ENCODE measurements around the gene RGL3. TPM values are rescaled to one million over a fixed set of nuclear protein-coding genes. Genes with fewer than 3 reads are reported as not detected.

RGL3 gene
- total RNA-seq, 2 experiments from 2014 or later = not detected

DNA sequence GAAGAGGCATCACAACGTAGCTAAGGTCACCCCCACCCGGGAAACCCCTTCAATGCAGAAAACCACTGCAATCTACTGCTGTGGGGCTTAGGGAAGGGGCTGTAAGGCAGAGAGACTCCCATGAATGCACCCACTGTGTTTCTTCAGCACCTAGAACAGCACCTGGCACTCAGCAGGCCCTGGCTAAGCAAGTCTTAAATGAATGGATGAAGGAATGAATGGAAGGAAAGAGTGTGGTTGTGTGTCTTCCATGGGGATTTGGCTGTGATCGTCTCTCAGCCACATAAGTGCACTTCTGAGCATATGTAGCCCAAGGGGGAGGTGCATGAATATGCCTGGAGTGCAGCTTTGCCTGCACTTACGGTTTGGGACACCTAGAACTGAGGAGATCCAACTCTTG, 69.9 kb downstream of the RGL3 start:
- Histone ChIP-seq H3K4me1 (ENCODE audit: insufficient read depth, low read length) (peaks cover 29% of the 10 kb centered on the region), H3K4me3 (ENCODE audit: low read length) (no peak overlapping the region), H3K27ac (ENCODE audit: low read depth in 1 of 2, low read length in 2 of 2) (no peak overlapping the region), H3K27me3 (ENCODE audit: control insufficient read depth in 1 of 2, insufficient read depth in 2 of 2, low read length in 2 of 2) (no peaks in the 10 kb centered on the region), H3K36me3 (ENCODE audit: insufficient read depth, low read length) (no peaks in the 10 kb centered on the region), H3K9me3 (ENCODE audit: control insufficient read depth in 1 of 2, insufficient read depth in 1 of 2, low read length in 2 of 2) (peaks cover 6 to 12% of the 10 kb centered on the region in 2 experiments)
- ChIA-PET CTCF (interaction anchor here (0.9 kb wide), 1 partner anchor 32 kb away, joined by 3 read pairs; no protein-coding TSS in a partner anchor), POLR2A (interaction anchor here (4.5 kb wide), 1 partner anchor 26 kb away, joined by 86 read pairs; the partner anchor contains the start of gene SWSAP1)
- no peaks in the 10 kb centered on the region for H3K9me3 Mint-ChIP-seq
- H3K36me3 Mint-ChIP-seq (ENCODE audit: low read depth) = peaks cover 6% of the 10 kb centered on the region
- no peak overlapping the region for H3K4me3 Mint-ChIP-seq
- intact Hi-C loops (cut with DNase I, micrococcal nuclease) = no loop called here
- TF ChIP-seq, protein P1, sequence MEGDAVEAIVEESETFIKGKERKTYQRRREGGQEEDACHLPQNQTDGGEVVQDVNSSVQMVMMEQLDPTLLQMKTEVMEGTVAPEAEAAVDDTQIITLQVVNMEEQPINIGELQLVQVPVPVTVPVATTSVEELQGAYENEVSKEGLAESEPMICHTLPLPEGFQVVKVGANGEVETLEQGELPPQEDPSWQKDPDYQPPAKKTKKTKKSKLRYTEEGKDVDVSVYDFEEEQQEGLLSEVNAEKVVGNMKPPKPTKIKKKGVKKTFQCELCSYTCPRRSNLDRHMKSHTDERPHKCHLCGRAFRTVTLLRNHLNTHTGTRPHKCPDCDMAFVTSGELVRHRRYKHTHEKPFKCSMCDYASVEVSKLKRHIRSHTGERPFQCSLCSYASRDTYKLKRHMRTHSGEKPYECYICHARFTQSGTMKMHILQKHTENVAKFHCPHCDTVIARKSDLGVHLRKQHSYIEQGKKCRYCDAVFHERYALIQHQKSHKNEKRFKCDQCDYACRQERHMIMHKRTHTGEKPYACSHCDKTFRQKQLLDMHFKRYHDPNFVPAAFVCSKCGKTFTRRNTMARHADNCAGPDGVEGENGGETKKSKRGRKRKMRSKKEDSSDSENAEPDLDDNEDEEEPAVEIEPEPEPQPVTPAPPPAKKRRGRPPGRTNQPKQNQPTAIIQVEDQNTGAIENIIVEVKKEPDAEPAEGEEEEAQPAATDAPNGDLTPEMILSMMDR (IDR thresholded peaks at IDR 0.05) = no peak
- peaks cover 28% of the 10 kb centered on the region for H3K4me1 Mint-ChIP-seq (ENCODE audit: low read depth)
- ATAC-seq (ENCODE audit: poor library complexity) = no peak
- no peak for DNase-seq
- no peak overlapping the region for H3K27ac Mint-ChIP-seq
- H3K27me3 Mint-ChIP-seq = no peaks in the 10 kb centered on the region

DNA sequence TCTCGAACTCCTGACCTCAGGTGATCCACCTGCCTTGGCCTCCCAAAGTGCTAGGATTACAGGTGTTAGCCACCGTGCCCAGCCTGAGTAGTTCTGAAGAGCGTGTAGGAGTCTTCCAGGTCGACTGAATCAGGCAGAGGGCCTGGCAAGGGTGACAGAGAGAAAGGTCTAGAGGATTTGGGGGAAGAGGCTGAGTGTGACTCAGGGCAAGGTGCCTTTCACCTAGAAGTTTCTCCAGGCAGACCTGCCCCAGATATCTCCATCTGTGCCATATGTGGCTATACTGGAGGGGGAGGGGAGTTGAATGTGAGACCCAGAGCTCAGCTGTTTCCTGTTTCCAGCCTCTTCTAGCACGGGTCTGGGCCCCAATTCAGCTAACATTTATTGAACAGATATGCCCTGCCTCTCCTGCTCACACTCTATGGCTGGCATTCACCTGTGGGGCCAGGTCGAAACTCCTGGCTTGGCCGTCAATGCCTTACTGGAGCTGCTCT, 71.5 kb downstream of the RGL3 start:
- no peak overlapping the region for H3K4me3 ChIP-seq (ENCODE audit: low read length)
- peaks cover 6 to 12% of the 10 kb centered on the region in 2 experiments for H3K9me3 ChIP-seq (ENCODE audit: control insufficient read depth in 1 of 2, insufficient read depth in 1 of 2, low read length in 2 of 2)
- peaks cover 4% of the 10 kb centered on the region for H3K36me3 ChIP-seq (ENCODE audit: insufficient read depth, low read length)
- no peak overlapping the region for H3K27ac ChIP-seq (ENCODE audit: low read depth in 1 of 2, low read length in 2 of 2)
- H3K9me3 Mint-ChIP-seq = no peaks in the 10 kb centered on the region
- intact Hi-C loops (cut with DNase I, micrococcal nuclease) = loop anchor here in 1 of 2 experiments (2.0 kb wide), 2 partner anchors 25 to 33 kb away; no protein-coding TSS in a partner anchor
- peaks cover 28% of the 10 kb centered on the region for H3K4me1 Mint-ChIP-seq (ENCODE audit: low read depth)
- H3K4me3 Mint-ChIP-seq = peak overlapping the region; percentile 89
- DNase-seq = peak in 1 of 14 experiments; percentile 15
- H3K27me3 Mint-ChIP-seq = no peaks in the 10 kb centered on the region
- ChIA-PET POLR2A (interaction anchor here (4.5 kb wide), 1 partner anchor 27 kb away, joined by 86 read pairs; the partner anchor contains the start of gene SWSAP1), CTCF (interaction anchor here (2.0 to 2.6 kb wide), 2 partner anchors 34 to 87 kb away, joined by 11 to 19 read pairs; partner anchors contain the start of genes ODAD3 and PRKCSH)
- H3K27me3 ChIP-seq (ENCODE audit: control insufficient read depth in 1 of 2, insufficient read depth in 2 of 2, low read length in 2 of 2) = no peaks in the 10 kb centered on the region
- peaks cover 6% of the 10 kb centered on the region for H3K36me3 Mint-ChIP-seq (ENCODE audit: low read depth)
- H3K27ac Mint-ChIP-seq = peak overlapping the region; percentile 74
- TF ChIP-seq, protein P1 (IDR thresholded peaks at IDR 0.05) = no peak
- ATAC-seq (ENCODE audit: poor library complexity) = no peak
- peaks cover 29% of the 10 kb centered on the region for H3K4me1 ChIP-seq (ENCODE audit: insufficient read depth, low read length)

DNA sequence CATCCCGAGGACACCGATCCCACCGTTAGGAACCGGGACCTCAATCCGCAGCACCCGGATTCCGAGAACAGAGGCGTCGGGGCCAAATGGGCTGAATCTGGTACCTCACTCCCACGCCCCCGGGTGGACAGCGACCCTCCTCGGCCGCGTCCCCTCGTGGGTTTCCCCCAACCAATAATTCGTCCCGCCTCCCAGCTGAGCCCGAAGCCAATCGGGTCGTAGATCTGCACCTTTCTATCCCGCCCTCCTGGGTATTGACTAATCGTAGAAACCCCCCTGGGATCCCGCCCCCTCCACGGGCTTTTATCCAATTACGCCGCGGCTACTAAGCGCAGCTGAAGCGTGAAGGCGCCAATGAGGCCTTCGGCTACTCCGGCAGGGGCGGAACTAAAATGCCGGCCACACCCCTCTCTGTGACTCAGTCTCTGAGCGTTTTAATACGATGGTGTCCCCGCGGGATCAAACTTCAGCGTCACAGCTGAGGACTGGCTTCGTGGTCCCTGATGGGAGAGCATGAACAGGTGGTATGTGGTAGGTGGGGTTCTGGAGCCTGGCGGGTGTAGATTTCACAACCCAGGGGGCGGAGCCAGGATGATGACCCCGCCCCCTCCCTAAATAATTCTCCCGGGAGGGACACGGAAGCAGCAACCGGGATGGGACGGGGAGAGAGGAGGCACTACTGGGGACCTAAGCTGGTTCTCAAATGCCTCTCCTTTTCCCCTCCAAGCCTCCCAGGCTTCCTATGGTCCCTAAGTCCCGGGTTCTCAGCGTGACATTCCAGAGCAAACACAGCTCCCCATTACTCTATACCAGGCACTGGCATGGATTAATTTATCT, 72.8 kb downstream of the RGL3 start, which contains the start of the genes CCDC159 and TMEM205:
Gene CCDC159 (plus strand): TSS at position 416 of the 837 bp plus-strand sequence. CDS start 88 bp downstream, at position 504.
Gene TMEM205 (minus strand): TSS at position 165 of the 837 bp plus-strand sequence. CDS start 649 bp downstream, outside the sequence.
- no peaks in the 10 kb centered on the region for H3K27me3 Mint-ChIP-seq
- POLR2A ChIA-PET = interaction anchor here (0.6 to 4.5 kb wide), 6 partner anchors 15 to 182 kb away, joined by 3 to 86 read pairs (median 4); partner anchors contain the start of genes ECSIT, PRKCSH and SWSAP1
- intact Hi-C loops (cut with DNase I, micrococcal nuclease) = loop anchor here (1.0 to 2.0 kb wide), 4 partner anchors 26 to 89 kb away; partner anchors contain the start of genes ODAD3 (in 2 of the 2) and PRKCSH (in 2 of the 2)

More for the DNA sequence above, 72.8 kb downstream of the RGL3 start, which contains the start of the genes CCDC159 and TMEM205:
- CTCF ChIA-PET = interaction anchor here (0.7 to 2.6 kb wide), 5 partner anchors 35 to 136 kb away, joined by 3 to 19 read pairs (median 5); partner anchors contain the start of genes ODAD3 and PRKCSH
- ATAC-seq (ENCODE audit: poor library complexity) = peak; percentile 98
- TF ChIP-seq, protein P1 (IDR thresholded peaks at IDR 0.05) = no peak
- Histone ChIP-seq H3K27me3 (ENCODE audit: control insufficient read depth in 1 of 2, insufficient read depth in 2 of 2, low read length in 2 of 2) (no peaks in the 10 kb centered on the region), H3K27ac (ENCODE audit: low read depth in 1 of 2, low read length in 2 of 2) (peak within 1 kb of the TSS; percentile 36 to 69), H3K36me3 (ENCODE audit: insufficient read depth, low read length) (peaks cover 5% of the 10 kb centered on the region), H3K4me1 (ENCODE audit: insufficient read depth, low read length) (peaks cover 29% of the 10 kb centered on the region), H3K9me3 (ENCODE audit: control insufficient read depth in 1 of 2, insufficient read depth in 1 of 2, low read length in 2 of 2) (peaks cover 6 to 12% of the 10 kb centered on the region in 2 experiments), H3K4me3 (ENCODE audit: low read length) (peak within 1 kb of the TSS; percentile 75)
- DNase-seq = peak; percentile 96 to 99 (median 98)
- Mint-ChIP-seq H3K36me3 (ENCODE audit: low read depth) (peaks cover 6% of the 10 kb centered on the region), H3K4me1 (ENCODE audit: low read depth) (peaks cover 28% of the 10 kb centered on the region), H3K4me3 (peak within 1 kb of the TSS; percentile 89), H3K9me3 (no peaks in the 10 kb centered on the region), H3K27ac (peak within 1 kb of the TSS; percentile 74)
